OCI-LY7 (cell line): ENCODE measurements around the gene CDC34. TPM values are rescaled to one million over a fixed set of nuclear protein-coding genes. Genes with fewer than 3 reads are reported as not detected.

Source experiments
- Bru-seq: library from RNA; stranded (reverse); fragments of 400-500 nt; gene quantifications from one replicate; lab custom pipeline; 2021; lab: Mats Ljungman, UMichigan
- BruChase-seq, 2 experiments: library from RNA; stranded (reverse); fragments of 400-500 nt; gene quantifications; one replicate each; lab custom pipeline; 2021; lab: Mats Ljungman, UMichigan
- BruUV-seq: library from RNA; stranded (reverse); fragments of 400-500 nt; replicated peaks from 2 replicates; lab custom pipeline; 2021; lab: Mats Ljungman, UMichigan
- CTCF ChIA-PET: fragments of 300-600 bp; sonication (Branson Sonifier 250); formaldehyde crosslinking; loops from one replicate; lab custom pipeline; 2022; ENCODE audit warnings: antibody characterized with exemption; ENCODE audit not compliant: unreplicated experiment; lab: Charles Lee
- POLR2A ChIA-PET: fragments of 300-600 bp; sonication (Branson Sonifier 250); formaldehyde crosslinking; loops from one replicate; lab custom pipeline; 2022; ENCODE audit warnings: antibody characterized with exemption; lab: Charles Lee
- DNase-seq: peaks from one replicate; pipeline ENCODE4 v3.0.0-alpha.2; 2015; ENCODE audit warnings: low spot score
- H2AFZ ChIP-seq: fragments of 200-600 bp; sonication (generic), shearing (Covaris generic); 2 replicates; pipeline ENCODE4 v1.6.1; 2014; ENCODE audit warnings: mild to moderate bottlenecking, antibody characterized with exemption, low read length, moderate library complexity
- H3K27ac ChIP-seq: fragments of 200-600 bp; sonication (generic); 2 replicates; pipeline ENCODE4 v1.5.1; 2014; ENCODE audit warnings: mixed run types, low read depth, mild to moderate bottlenecking, moderate library complexity, low read length, inconsistent platforms; ENCODE audit not compliant: poor library complexity, severe bottlenecking
- H3K36me3 ChIP-seq: fragments of 200-600 bp; sonication (generic); 2 replicates; pipeline ENCODE4 v1.6.1; 2014; ENCODE audit warnings: mild to moderate bottlenecking, antibody characterized with exemption, low read length, moderate library complexity, mixed read lengths; ENCODE audit not compliant: insufficient read depth
- H3K4me1 ChIP-seq: fragments of 200-600 bp; sonication (generic); 2 replicates; pipeline ENCODE4 v1.5.1; 2014; ENCODE audit warnings: mild to moderate bottlenecking, low read length; ENCODE audit not compliant: insufficient read depth, poor library complexity, severe bottlenecking
- H3K4me2 ChIP-seq: fragments of 200-600 bp; sonication (generic); 2 replicates; pipeline ENCODE4 v1.6.1; 2014; ENCODE audit warnings: mild to moderate bottlenecking, low read length
- H3K4me3 ChIP-seq: fragments of 200-600 bp; sonication (generic); 2 replicates; pipeline ENCODE4 v1.5.1; 2014; ENCODE audit warnings: mild to moderate bottlenecking, low read depth, low read length; ENCODE audit not compliant: poor library complexity, severe bottlenecking
- H3K79me2 ChIP-seq: fragments of 200-600 bp; sonication (generic); 2 replicates; pipeline ENCODE4 v1.6.1; 2016; ENCODE audit warnings: low read depth, mild to moderate bottlenecking, low read length, moderate library complexity, mixed read lengths; ENCODE audit not compliant: insufficient read depth
- H3K9me2 ChIP-seq: fragments of 200-600 bp; sonication (generic); 2 replicates; pipeline ENCODE4 v1.6.1; 2016; ENCODE audit warnings: mild to moderate bottlenecking, low read length, mixed read lengths; ENCODE audit not compliant: insufficient read depth
- H3K9me3 ChIP-seq: fragments of 200-600 bp; sonication (generic); 2 replicates; pipeline ENCODE4 v1.6.1; 2014; ENCODE audit warnings: mild to moderate bottlenecking, mixed run types, low read length, mixed read lengths
- H4K20me1 ChIP-seq: fragments of 200-600 bp; sonication (generic); 2 replicates; pipeline ENCODE4 v1.6.1; 2014; ENCODE audit warnings: mild to moderate bottlenecking, antibody characterized with exemption, low read length, moderate library complexity, mixed read lengths; ENCODE audit not compliant: insufficient read depth
- CTCF ChIP-seq: fragments of 200-600 bp; sonication (generic); conservative IDR thresholded peaks from 2 replicates; pipeline ENCODE4 v1.5.1; 2014; ENCODE audit warnings: mild to moderate bottlenecking, antibody characterized with exemption, low read length, moderate library complexity, mixed read lengths
- EZH2phosphoT487 ChIP-seq: fragments of 200-600 bp; sonication (generic); IDR thresholded peaks from 2 replicates; pipeline ENCODE4 v1.6.1; 2018; ENCODE audit warnings: low read depth, borderline replicate concordance, mild to moderate bottlenecking, mixed run types, antibody characterized with exemption, low read length, moderate library complexity, mixed read lengths
- intact Hi-C: fragments of 100-400 bp; cut with micrococcal nuclease; formaldehyde crosslinking; loops from one replicate; pipeline ENCODE4 v1.10.0; 2022; ENCODE audit not compliant: unreplicated experiment
- long read RNA-seq: library from polyadenylated mRNA; stranded (forward); transcript quantifications from one replicate; pipeline ENCODE4 v2.0.0, GENCODE V29; 2022
- total RNA-seq, 2 experiments: library from RNA; depleted of rRNA in 1 of 2; stranded (reverse); fragments of >200 nt in 1 of 2; shearing (Covaris generic) in 1 of 2; gene quantifications; 2 replicates each; pipeline ENCODE4 v1.2.3, GENCODE V29; 2014 to 2022

Gene CDC34
- 65.2 and 77.2 TPM in 2 replicates for total RNA-seq (2014; rRNA removed; shearing (Covaris generic))
- total RNA-seq (2022): 58.0 and 58.2 TPM in 2 replicates
- percentile 43 among the genes with signal in this experiment for Bru-seq, nascent RNA
- percentile 54 among the genes with signal in this experiment for BruChase-seq, experiment 1, labeled RNA remaining after a 6-hour chase
- percentile 56 among the genes with signal in this experiment for BruChase-seq, experiment 2, labeled RNA remaining after a 2-hour chase
- long read RNA-seq, transcript CDC34-201 (5 exons, 1,471 nt): major isoform, 146 of 175 reads
- long read RNA-seq, partial matches to known transcripts: 5 of 175 reads
- long read RNA-seq, other reads (novel, unspliced or antisense): 20 of 175 reads

GRCh38 chr19:531753-532560 lies at the start of gene CDC34:
TSS of gene CDC34 (plus strand) at chr19:531760. CDS start at chr19:531932, 172 bp downstream.
- H3K4me2 ChIP-seq: peak within 1 kb of the TSS; percentile 93
- POLR2A ChIA-PET: interaction anchor here (0.9 to 2.4 kb wide), 3 partner anchors 21 to 40 kb away, joined by 3 to 9 read pairs (median 3); no protein-coding TSS in a partner anchor
- no TSS peak for BruUV-seq
- peaks cover 7% of the 10 kb centered on the region; the same call in 1 of the 2 replicates for H3K79me2 ChIP-seq
- peak; percentile 34 for DNase-seq
- intact Hi-C loops: loop anchor here (5.0 kb wide), 1 partner anchor 40 kb away; the partner anchor contains the start of gene BSG
- peak within 1 kb of the TSS; percentile 50 for H3K27ac ChIP-seq
- no peak for TF ChIP-seq CTCF
- TF ChIP-seq EZH2phosphoT487: no peak
- peaks cover 8% of the 10 kb centered on the region for H4K20me1 ChIP-seq
- peaks cover 9% of the 10 kb centered on the region for H3K36me3 ChIP-seq
- no peaks in the 10 kb centered on the region for H3K9me3 ChIP-seq
- H3K4me1 ChIP-seq: peaks cover 17% of the 10 kb centered on the region
- peak within 1 kb of the TSS; percentile 96 for H3K4me3 ChIP-seq
- CTCF ChIA-PET: no interaction called here
- H2AFZ ChIP-seq: peak within 1 kb of the TSS; percentile 62
- H3K9me2 ChIP-seq: no peaks in the 10 kb centered on the region

- Histone ChIP-seq H3K4me3 (no peak overlapping the region), H2AFZ (no peak overlapping the region), H3K27ac (no peak overlapping the region), H3K36me3 (no peaks in the 10 kb centered on the region), H3K4me1 (no peaks in the 10 kb centered on the region), H3K79me2 (no peaks in the 10 kb centered on the region), H4K20me1 (no peaks in the 10 kb centered on the region), H3K9me3 (no peaks in the 10 kb centered on the region), H3K9me2 (no peaks in the 10 kb centered on the region), H3K4me2 (no peak overlapping the region)
- ChIA-PET CTCF (no interaction called here), POLR2A (no interaction called here)
- intact Hi-C loops: no loop called here
- TF ChIP-seq CTCF (no peak), EZH2phosphoT487 (no peak)
- no peak for DNase-seq
- BruUV-seq: no TSS peak
These were observed 49.1 kb upstream of the CDC34 start for GRCh38 chr19:482186-483041.
